Measurements from ENCODE around the gene ZNF319.
"Not testable (repeated sequence)": the region's sequence is repeated elsewhere in the genome, so short reads cannot be mapped to it uniquely, and the experiment has no call there.

ZNF319 gene

DNA sequence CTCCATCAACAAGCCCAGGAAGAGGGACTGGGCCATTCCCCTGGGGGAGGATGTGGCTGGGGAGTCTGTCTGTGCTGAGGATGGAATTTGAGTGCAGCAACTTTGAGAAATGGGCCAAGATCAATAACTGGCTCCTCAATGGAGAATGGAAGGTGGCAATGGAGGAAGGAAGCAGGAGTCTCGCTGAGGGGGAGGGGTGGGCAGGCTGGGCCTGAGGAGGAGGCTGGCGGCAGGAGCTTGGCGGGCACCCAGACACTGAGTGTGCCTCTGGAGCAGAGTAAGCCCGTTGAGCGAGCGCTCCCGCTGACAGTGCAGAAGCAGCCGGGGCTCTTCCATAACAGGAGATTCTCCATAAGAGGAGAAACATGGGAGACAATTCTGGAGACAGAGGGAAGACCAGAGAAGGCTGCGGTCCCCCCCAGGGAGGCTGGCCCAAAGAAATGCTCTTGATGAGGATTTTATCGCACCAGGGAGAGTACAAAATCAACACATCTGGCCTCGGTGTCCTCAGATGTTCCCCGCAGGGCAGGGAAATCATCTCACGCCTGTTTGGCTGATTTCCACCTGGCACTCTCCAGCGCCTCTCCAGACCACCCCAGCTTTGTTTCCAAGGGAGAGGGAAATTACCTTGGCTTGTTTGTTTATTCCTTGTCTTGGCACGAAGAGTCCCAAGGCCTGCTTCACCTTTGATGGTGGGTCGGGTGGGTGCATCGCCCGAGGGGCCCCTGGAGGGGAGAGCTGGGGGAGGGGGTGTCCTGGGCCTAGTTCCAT, 22.3 kb upstream of the ZNF319 start:
- peak; percentile 45 for DNase-seq (ENCODE audit: low read depth, low spot score)

GRCh38 chr16:58021661-58022551, 21.4 kb upstream of the ZNF319 start:
- DNase-seq (ENCODE audit: low read depth, low spot score), result no peak

- DNase-seq (ENCODE audit: low read depth, low spot score), result peak; percentile 43
Measured at GRCh38 chr16:58020628-58021521, 20.4 kb upstream of the ZNF319 start.

- no peak for DNase-seq (ENCODE audit: low read depth, low spot score)
Measured at GRCh38 chr16:58019866-58020538, 19.5 kb upstream of the ZNF319 start.

- DNase-seq (ENCODE audit: low read depth, low spot score), result no peak
Measured at GRCh38 chr16:58018803-58019202, 18.3 kb upstream of the ZNF319 start.

GRCh38 chr16:58016840-58017446, 16.5 kb upstream of the ZNF319 start:
- DNase-seq (ENCODE audit: low read depth, low spot score), result no peak

GRCh38 chr16:58013201-58013956, 12.9 kb upstream of the ZNF319 start:
- DNase-seq (ENCODE audit: low read depth, low spot score), result no peak

- no peak for DNase-seq (ENCODE audit: low read depth, low spot score)
Measured at GRCh38 chr16:58012481-58012880, 12.0 kb upstream of the ZNF319 start.

GRCh38 chr16:58011652-58012051, 11.2 kb upstream of the ZNF319 start:
- no peak for DNase-seq (ENCODE audit: low read depth, low spot score)

- no peak for DNase-seq (ENCODE audit: low read depth, low spot score)
Measured at GRCh38 chr16:58010886-58011285, 10.4 kb upstream of the ZNF319 start.

DNA sequence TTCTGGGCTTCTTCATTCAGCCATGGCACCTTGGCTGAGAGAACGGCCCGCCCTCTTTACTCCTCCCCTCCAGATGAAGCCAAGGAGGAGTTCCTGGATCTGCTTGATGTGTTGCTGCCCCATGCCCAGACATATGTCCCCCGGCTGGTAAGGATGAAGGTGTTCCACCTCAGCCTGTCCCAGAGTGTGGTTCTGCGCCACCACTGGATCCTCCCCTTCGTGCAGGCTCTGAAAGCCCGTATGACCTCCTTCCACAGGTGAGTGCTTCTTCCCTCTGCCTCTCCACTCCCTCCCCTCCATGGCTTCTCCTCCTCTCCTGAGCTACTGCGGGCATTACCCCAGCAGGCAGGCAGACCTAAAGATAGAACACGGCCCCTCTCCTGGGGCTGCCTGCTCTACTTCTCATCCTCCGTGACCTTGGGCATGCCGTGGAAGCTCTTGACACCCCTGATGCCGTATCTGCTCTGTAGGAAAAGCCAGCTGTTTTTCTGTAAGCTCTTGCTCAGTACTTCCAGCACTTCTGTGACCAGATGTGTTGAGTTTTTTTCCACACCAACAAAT, 9.5 kb upstream of the ZNF319 start:
- DNase-seq (ENCODE audit: low read depth, low spot score), result no peak

GRCh38 chr16:58004736-58005135, 4.3 kb upstream of the ZNF319 start:
- DNase-seq (ENCODE audit: low read depth, low spot score), result not testable (repeated sequence)

- no peak for DNase-seq (ENCODE audit: low read depth, low spot score)
Measured at GRCh38 chr16:58002936-58003335, 2.5 kb upstream of the ZNF319 start.

- no peak for DNase-seq (ENCODE audit: low read depth, low spot score)
Measured at GRCh38 chr16:58002416-58002800, 1.9 kb upstream of the ZNF319 start.

DNA sequence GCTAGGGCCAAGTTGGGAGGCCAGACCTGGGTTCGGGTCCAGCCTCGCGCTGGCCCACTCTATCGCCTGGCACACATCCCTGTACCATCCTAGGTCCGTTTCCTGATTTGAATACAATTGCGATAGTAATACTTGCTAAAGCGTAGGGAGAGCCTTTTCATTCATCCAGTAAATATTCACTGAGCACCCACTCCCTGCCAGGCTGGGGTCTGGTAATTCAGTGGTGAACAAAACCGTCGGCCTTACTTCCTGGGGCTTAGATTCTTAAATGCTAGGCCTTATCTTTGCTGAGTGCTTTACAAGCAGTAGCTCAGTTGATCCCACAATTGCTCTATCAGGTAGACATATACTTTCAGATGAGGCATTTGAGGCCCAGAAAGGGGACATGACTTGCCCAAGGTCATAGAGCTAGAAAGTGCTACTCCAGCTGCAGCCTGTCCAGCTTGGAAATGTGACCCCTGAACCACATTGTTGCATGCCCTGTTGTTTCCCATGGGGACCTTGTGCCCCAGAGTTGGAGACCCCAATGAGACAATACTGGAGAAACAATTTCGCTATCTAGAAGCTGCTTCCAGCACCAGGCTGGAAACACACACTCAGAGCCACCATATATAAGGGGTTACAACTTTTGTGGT, 1.4 kb upstream of the ZNF319 start:
- no peak for DNase-seq (ENCODE audit: low read depth, low spot score)

DNA sequence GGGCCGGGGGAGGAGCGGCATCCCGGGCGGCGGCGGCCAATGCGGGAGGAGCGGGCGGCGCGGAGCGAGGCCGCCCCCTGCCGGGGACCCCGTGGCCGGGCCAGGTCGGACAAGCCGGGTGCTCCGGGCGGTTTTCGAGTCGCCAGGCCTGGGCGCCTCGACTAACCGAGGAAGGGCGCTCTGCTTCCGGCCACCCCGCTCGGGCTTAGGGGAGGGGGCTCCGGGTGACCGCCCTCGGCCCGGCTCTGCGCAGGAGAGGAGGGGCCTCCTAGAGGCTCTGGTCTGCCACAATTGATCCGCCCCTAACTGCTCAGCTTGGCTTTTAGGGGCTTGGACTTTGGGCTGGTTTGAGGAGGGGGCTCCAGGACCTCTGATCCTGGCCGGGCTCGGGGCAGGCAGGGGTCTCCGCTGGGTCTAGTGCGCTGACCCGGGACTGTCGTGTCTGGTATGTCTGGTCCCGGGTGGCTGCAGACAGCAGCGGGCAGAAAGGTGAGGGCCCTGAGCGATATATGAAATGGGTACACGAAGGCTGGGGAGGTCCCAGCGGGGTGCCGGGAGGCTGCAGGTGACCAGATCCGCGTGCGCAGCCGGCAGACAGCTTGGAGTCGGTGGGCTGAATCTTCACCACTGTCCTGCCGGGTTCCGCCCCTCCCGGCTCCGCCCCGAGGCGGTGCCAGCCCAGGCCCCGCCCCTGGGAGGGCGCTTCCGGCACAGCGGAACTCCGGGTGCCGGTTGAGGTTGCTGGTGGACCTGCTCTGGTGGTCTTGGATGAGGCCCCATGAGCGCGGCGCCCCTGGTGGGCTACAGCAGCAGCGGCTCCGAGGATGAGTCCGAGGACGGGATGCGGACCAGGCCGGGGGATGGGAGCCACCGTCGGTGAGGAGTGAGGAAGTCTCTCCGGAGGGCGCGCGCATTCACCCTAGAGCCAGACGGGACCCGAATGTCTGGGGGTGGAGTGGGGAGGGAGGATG, 519 bp upstream of the ZNF319 start, which contains the start of gene USB1:
TSS of gene USB1 (plus strand) at position 702 of the 971 bp plus-strand sequence. CDS start at position 779, 77 bp downstream.
- DNase-seq (ENCODE audit: low read depth, low spot score), result no peak

DNA sequence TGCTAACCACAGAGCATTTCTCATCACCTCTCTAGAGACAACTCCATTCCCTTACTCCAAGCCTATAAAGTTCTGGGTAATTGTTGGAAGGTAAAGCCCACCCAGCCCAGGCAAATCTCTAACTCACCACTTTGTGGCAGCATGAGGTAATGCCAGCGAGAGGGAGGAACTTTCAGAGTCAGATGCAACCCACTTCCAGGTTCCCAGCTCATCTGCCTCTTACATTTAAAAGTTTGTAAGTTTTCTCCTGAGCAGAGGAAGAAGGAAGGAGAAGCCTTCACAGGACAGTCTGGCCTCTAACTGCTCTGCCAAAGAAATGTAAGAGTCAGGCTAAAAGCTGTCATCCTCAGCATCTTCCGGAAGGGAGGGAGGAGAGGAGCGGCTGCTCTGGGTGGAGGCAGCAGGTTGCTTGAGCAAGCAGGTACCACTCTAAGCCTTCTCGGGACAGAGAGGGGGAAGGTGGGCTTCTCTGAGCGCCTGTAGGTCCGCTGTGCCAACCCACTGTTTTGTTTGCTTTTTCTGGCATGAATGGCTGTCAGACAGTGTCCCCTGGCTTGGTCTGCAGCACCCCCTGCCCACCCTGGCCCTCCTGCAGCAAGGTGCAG, 1.0 kb downstream of the ZNF319 start:
- no peak for DNase-seq (ENCODE audit: low read depth, low spot score)

DNA sequence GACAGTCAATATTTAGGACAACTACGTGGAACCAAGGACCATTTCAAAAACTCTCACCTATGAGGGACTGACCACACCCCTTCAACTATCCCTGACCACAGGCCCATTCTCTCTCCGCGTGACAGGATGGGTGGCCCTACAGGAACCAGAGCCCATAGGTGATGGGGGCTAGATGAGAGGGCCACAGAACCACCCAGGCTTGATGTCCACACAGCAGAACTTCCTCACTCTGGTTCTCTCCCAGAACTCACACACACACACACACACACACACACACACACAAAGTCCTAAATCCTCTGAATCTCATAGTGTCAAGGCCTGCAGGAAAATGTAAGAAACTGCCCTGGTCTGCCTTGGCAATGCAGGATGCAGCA, 1.5 kb downstream of the ZNF319 start:
- no peak for DNase-seq (ENCODE audit: low read depth, low spot score)

Data from smooth muscle cell of the brain vasculature (primary cell).